Measurements from ENCODE around the gene PAQR6.
A peak's percentile ranks its signal among the peaks of the same experiment; 100 is the strongest.

Gene PAQR6

GRCh38 chr1:156281693-156282478 lies 34.0 kb upstream of the PAQR6 start:
- Histone ChIP-seq H3K4me1 (ENCODE audit: insufficient read depth, low read length) (peaks cover 8% of the 10 kb centered on the region; the same call in 1 of the 2 replicates), H3K9me3 (ENCODE audit: control insufficient read depth, insufficient read depth, low read length) (no peaks in the 10 kb centered on the region), H3K9ac (ENCODE audit: low read depth, low read length) (peak overlapping the region; percentile 56), H3K36me3 (ENCODE audit: insufficient read depth, low read length) (peaks cover 18% of the 10 kb centered on the region)

GRCh38 chr1:156281281-156281680 lies 33.4 kb upstream of the PAQR6 start:
- Histone ChIP-seq H3K9me3 (ENCODE audit: control insufficient read depth, insufficient read depth, low read length) (no peaks in the 10 kb centered on the region), H3K36me3 (ENCODE audit: insufficient read depth, low read length) (peaks cover 21% of the 10 kb centered on the region), H3K9ac (ENCODE audit: low read depth, low read length) (peak overlapping the region; percentile 56), H3K4me1 (ENCODE audit: insufficient read depth, low read length) (peaks cover 8% of the 10 kb centered on the region; the same call in 1 of the 2 replicates)

GRCh38 chr1:156279837-156280236 lies 32.0 kb upstream of the PAQR6 start:
- Histone ChIP-seq H3K36me3 (ENCODE audit: insufficient read depth, low read length) (peaks cover 30% of the 10 kb centered on the region), H3K9ac (ENCODE audit: low read depth, low read length) (no peak overlapping the region), H3K9me3 (ENCODE audit: control insufficient read depth, insufficient read depth, low read length) (no peaks in the 10 kb centered on the region), H3K4me1 (ENCODE audit: insufficient read depth, low read length) (peaks cover 8% of the 10 kb centered on the region; the same call in 1 of the 2 replicates)

- H3K4me1 ChIP-seq (ENCODE audit: insufficient read depth, low read length), result no peaks in the 10 kb centered on the region
- no peak overlapping the region for H3K9ac ChIP-seq (ENCODE audit: low read depth, low read length)
- no peaks in the 10 kb centered on the region for H3K9me3 ChIP-seq (ENCODE audit: control insufficient read depth, insufficient read depth, low read length)
- peaks cover 48% of the 10 kb centered on the region for H3K36me3 ChIP-seq (ENCODE audit: insufficient read depth, low read length)
Observed at GRCh38 chr1:156276966-156277381, 29.1 kb upstream of the PAQR6 start.

- Histone ChIP-seq H3K9ac (ENCODE audit: low read depth, low read length) (no peak overlapping the region), H3K4me1 (ENCODE audit: insufficient read depth, low read length) (no peaks in the 10 kb centered on the region), H3K9me3 (ENCODE audit: control insufficient read depth, insufficient read depth, low read length) (no peaks in the 10 kb centered on the region), H3K36me3 (ENCODE audit: insufficient read depth, low read length) (peaks cover 48% of the 10 kb centered on the region)
Observed at GRCh38 chr1:156276532-156276931, 28.7 kb upstream of the PAQR6 start.

GRCh38 chr1:156270314-156270713 lies 22.5 kb upstream of the PAQR6 start:
- Histone ChIP-seq H3K9ac (ENCODE audit: low read depth, low read length) (no peak overlapping the region), H3K9me3 (ENCODE audit: control insufficient read depth, insufficient read depth, low read length) (no peaks in the 10 kb centered on the region), H3K36me3 (ENCODE audit: insufficient read depth, low read length) (peaks cover 54% of the 10 kb centered on the region), H3K4me1 (ENCODE audit: insufficient read depth, low read length) (no peaks in the 10 kb centered on the region)

GRCh38 chr1:156268336-156268735 lies 20.5 kb upstream of the PAQR6 start:
- Histone ChIP-seq H3K9me3 (ENCODE audit: control insufficient read depth, insufficient read depth, low read length) (no peaks in the 10 kb centered on the region), H3K9ac (ENCODE audit: low read depth, low read length) (no peak overlapping the region), H3K4me1 (ENCODE audit: insufficient read depth, low read length) (no peaks in the 10 kb centered on the region), H3K36me3 (ENCODE audit: insufficient read depth, low read length) (peaks cover 43% of the 10 kb centered on the region)

DNA sequence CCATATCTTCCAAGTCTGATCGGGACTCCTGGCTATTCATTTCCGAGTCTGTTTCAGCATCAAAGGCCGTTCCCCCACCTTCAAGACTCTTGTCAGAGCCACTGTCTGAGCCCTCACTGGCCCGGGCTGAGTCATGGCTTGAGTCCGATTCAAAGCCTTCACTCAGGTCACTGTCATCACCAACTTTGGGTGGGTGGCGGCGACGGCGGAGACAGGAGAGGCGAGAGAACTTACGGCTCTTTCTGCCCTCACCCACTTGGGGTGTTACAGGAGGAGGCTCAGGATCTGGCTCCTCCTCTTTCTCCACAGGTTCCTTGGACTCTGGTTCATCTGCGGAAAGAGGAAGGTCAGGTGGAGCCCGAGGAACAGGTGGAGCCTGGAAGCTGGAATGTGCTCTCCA lies 18.2 kb upstream of the PAQR6 start:
- H3K4me1 ChIP-seq (ENCODE audit: insufficient read depth, low read length), result no peaks in the 10 kb centered on the region
- H3K36me3 ChIP-seq (ENCODE audit: insufficient read depth, low read length), result peaks cover 46% of the 10 kb centered on the region
- H3K9me3 ChIP-seq (ENCODE audit: control insufficient read depth, insufficient read depth, low read length), result no peaks in the 10 kb centered on the region
- H3K9ac ChIP-seq (ENCODE audit: low read depth, low read length), result no peak overlapping the region

DNA sequence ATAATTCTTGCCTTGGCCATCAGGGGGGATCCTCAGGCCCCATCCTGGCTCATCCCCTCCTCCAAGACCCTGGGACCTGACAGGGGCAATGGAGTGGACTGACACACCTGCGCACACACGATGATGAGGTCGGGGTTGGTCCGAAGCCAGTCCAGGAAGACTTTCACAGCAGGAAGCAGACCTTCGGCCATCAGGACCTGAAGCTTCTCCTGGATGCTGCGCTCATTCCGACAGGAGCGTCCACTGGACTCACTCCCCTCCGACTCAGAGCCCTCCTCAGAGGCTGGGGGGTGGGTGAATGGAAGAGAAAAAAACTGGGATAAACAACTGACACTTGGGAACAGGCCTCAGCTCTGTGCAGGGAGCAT lies 15.4 kb upstream of the PAQR6 start:
- Histone ChIP-seq H3K36me3 (ENCODE audit: insufficient read depth, low read length) (peaks cover 57% of the 10 kb centered on the region), H3K9ac (ENCODE audit: low read depth, low read length) (no peak overlapping the region), H3K4me1 (ENCODE audit: insufficient read depth, low read length) (no peaks in the 10 kb centered on the region), H3K9me3 (ENCODE audit: control insufficient read depth, insufficient read depth, low read length) (no peaks in the 10 kb centered on the region)

DNA sequence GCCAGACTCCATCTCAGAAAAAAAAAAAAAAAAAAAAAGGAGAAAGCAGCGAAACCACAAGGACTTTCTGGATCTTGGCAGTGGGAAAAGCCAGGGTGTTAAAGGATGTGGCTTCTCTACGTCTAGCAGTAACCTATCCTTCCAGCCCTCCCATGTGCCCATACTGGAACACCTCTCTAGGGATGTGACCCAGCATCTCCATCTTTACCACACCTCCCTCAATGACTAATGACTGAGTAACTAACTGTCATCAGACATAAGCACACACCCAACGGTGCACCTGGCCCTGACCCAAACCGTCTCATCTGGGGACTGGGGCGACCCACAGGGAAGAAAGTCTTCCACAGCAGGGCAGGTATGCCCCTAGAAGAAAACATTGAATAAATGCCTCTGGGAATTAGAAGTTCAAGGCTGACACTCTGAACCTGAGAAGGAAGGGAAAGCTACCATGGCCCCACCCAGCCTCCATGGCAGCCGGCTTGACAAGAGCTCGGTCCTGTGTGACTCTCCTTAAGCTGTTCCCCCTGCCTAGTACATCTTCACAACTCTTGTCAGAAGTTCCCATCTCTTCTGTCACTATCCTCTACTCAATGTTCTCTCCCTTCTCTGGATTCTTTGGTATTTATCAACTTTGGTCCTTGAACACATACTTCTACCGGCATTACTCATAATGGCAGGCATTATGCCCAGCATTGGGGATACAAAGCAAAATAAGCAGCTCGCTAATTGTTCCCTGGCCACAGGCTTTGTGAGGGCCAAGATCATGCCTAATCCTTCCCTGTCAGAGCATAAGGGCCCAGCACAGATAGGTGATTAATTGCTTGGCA lies 14.8 kb upstream of the PAQR6 start:
- no peaks in the 10 kb centered on the region for H3K4me1 ChIP-seq (ENCODE audit: insufficient read depth, low read length)
- H3K36me3 ChIP-seq (ENCODE audit: insufficient read depth, low read length), result peaks cover 58% of the 10 kb centered on the region
- H3K9ac ChIP-seq (ENCODE audit: low read depth, low read length), result no peak overlapping the region
- no peaks in the 10 kb centered on the region for H3K9me3 ChIP-seq (ENCODE audit: control insufficient read depth, insufficient read depth, low read length)

- Histone ChIP-seq H3K36me3 (ENCODE audit: insufficient read depth, low read length) (peaks cover 64% of the 10 kb centered on the region), H3K9ac (ENCODE audit: low read depth, low read length) (no peak overlapping the region), H3K9me3 (ENCODE audit: control insufficient read depth, insufficient read depth, low read length) (no peaks in the 10 kb centered on the region), H3K4me1 (ENCODE audit: insufficient read depth, low read length) (no peaks in the 10 kb centered on the region)
Observed at GRCh38 chr1:156260896-156261295, 13.0 kb upstream of the PAQR6 start.

DNA sequence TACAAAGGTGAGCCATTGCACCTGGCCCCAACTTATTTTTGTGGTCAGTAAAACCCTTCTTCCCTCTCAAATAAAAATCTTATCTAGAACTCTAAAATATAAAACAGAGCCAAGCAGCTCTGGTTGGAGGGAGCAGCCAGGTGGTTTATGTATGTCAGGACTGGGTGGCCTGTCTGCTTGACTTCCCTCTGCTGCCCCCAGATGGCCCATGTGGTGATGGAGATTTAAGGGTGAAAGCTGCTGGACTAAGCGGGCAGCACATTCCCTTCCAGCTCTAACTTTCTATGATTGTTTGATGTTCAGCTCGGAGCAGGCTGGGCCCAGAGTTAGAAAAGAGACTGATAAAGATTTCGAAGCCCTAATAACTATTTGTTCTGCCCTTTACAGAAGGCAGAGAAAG lies 11.9 kb upstream of the PAQR6 start:
- Histone ChIP-seq H3K9me3 (ENCODE audit: control insufficient read depth, insufficient read depth, low read length) (no peaks in the 10 kb centered on the region), H3K36me3 (ENCODE audit: insufficient read depth, low read length) (peaks cover 60% of the 10 kb centered on the region), H3K9ac (ENCODE audit: low read depth, low read length) (no peak overlapping the region), H3K4me1 (ENCODE audit: insufficient read depth, low read length) (no peaks in the 10 kb centered on the region)

- H3K9ac ChIP-seq (ENCODE audit: low read depth, low read length), result no peak overlapping the region
- no peaks in the 10 kb centered on the region for H3K9me3 ChIP-seq (ENCODE audit: control insufficient read depth, insufficient read depth, low read length)
- H3K36me3 ChIP-seq (ENCODE audit: insufficient read depth, low read length), result peaks cover 60% of the 10 kb centered on the region
- no peaks in the 10 kb centered on the region for H3K4me1 ChIP-seq (ENCODE audit: insufficient read depth, low read length)
Observed at GRCh38 chr1:156258859-156259258, 11.0 kb upstream of the PAQR6 start.

- no peak overlapping the region for H3K9ac ChIP-seq (ENCODE audit: low read depth, low read length)
- H3K4me1 ChIP-seq (ENCODE audit: insufficient read depth, low read length), result no peaks in the 10 kb centered on the region
- H3K9me3 ChIP-seq (ENCODE audit: control insufficient read depth, insufficient read depth, low read length), result no peaks in the 10 kb centered on the region
- peaks cover 57% of the 10 kb centered on the region for H3K36me3 ChIP-seq (ENCODE audit: insufficient read depth, low read length)
Observed at GRCh38 chr1:156257711-156258110, 9.9 kb upstream of the PAQR6 start.

GRCh38 chr1:156253634-156254033 lies 5.8 kb upstream of the PAQR6 start:
- Histone ChIP-seq H3K4me1 (ENCODE audit: insufficient read depth, low read length) (no peaks in the 10 kb centered on the region), H3K9ac (ENCODE audit: low read depth, low read length) (no peak overlapping the region), H3K36me3 (ENCODE audit: insufficient read depth, low read length) (peaks cover 38% of the 10 kb centered on the region), H3K9me3 (ENCODE audit: control insufficient read depth, insufficient read depth, low read length) (no peaks in the 10 kb centered on the region)

Measured in ES-I3 (cell line).